Mesenchymal stem cell (in vitro differentiated cells and primary cell): ENCODE data around the gene RAB3D.
"Not testable (repeated sequence)": the region's sequence is repeated elsewhere in the genome, so short reads cannot be mapped to it uniquely, and the experiment has no call there.

Experiments used
- DNase-seq: peaks from one replicate; pipeline ENCODE4 v3.0.0-alpha.2; 2013
- H2AFZ ChIP-seq: one replicate; pipeline ENCODE4 v1.6.1; 2013; ENCODE audit warnings: low read depth, mild to moderate bottlenecking, control low read depth, inconsistent platforms, low read length, moderate library complexity
- H2AK5ac ChIP-seq: 2 replicates; pipeline ENCODE4 v1.6.1; 2013; ENCODE audit warnings: low read length, moderate library complexity, mild to moderate bottlenecking, inconsistent platforms; ENCODE audit not compliant: severe bottlenecking
- H2BK120ac ChIP-seq: one replicate; pipeline ENCODE4 v1.6.1; 2013; ENCODE audit warnings: low read depth, mild to moderate bottlenecking, inconsistent platforms, low read length, moderate library complexity
- H2BK12ac ChIP-seq, 2 experiments: one replicate each; pipeline ENCODE4 v1.6.1; 2013; ENCODE audit warnings: inconsistent platforms in 2 of 2, low read length in 2 of 2, mild to moderate bottlenecking in 2 of 2, moderate library complexity in 2 of 2, control low read depth in 1 of 2
- H2BK15ac ChIP-seq: one replicate; pipeline ENCODE4 v1.6.1; 2013; ENCODE audit warnings: mild to moderate bottlenecking, low read depth, inconsistent platforms; ENCODE audit not compliant: poor library complexity, severe bottlenecking
- H2BK5ac ChIP-seq: 2 replicates; pipeline ENCODE4 v1.6.1; 2013; ENCODE audit warnings: low read depth, mild to moderate bottlenecking, low read length, control low read depth, inconsistent platforms; ENCODE audit not compliant: poor library complexity, severe bottlenecking
- H3K14ac ChIP-seq, 2 experiments: one replicate each; pipeline ENCODE4 v1.6.1; 2013; ENCODE audit warnings: inconsistent platforms in 2 of 2, low read length in 2 of 2, control low read depth in 1 of 2, mild to moderate bottlenecking in 1 of 2, moderate library complexity in 1 of 2
- H3K18ac ChIP-seq, 2 experiments: one replicate each; pipeline ENCODE4 v1.6.1; 2013; ENCODE audit warnings: inconsistent platforms in 2 of 2, low read length in 2 of 2, control low read depth in 1 of 2, low read depth in 1 of 2, mild to moderate bottlenecking in 1 of 2
- H3K23ac ChIP-seq, 2 experiments: one replicate each; pipeline ENCODE4 v1.6.1; 2013; ENCODE audit warnings: inconsistent platforms in 2 of 2, low read length in 2 of 2, mild to moderate bottlenecking in 2 of 2, moderate library complexity in 2 of 2, control low read depth in 1 of 2
- H3K27ac ChIP-seq: 2 replicates; pipeline ENCODE4 v1.5.1; 2013; ENCODE audit warnings: mild to moderate bottlenecking, moderate library complexity, low read length, control low read depth, inconsistent platforms; ENCODE audit not compliant: poor library complexity, severe bottlenecking
- H3K27me3 ChIP-seq, 2 experiments: 2 replicates each; pipeline versions ENCODE4 v1.6.1 to v1.7.0; 2013; ENCODE audit warnings: low read length in 2 of 2, mild to moderate bottlenecking in 2 of 2, moderate library complexity in 2 of 2, control low read depth in 1 of 2, inconsistent platforms in 1 of 2; ENCODE audit not compliant: control insufficient read depth in 1 of 2, insufficient read depth in 1 of 2
- H3K36me3 ChIP-seq, 2 experiments: 2 replicates each; pipeline versions ENCODE4 v1.6.1 to v1.7.0; 2013; ENCODE audit warnings: low read length in 2 of 2, control low read depth in 1 of 2, inconsistent platforms in 1 of 2, low read depth in 1 of 2, mild to moderate bottlenecking in 1 of 2; ENCODE audit not compliant: insufficient read depth in 2 of 2, control insufficient read depth in 1 of 2
- H3K4ac ChIP-seq, 2 experiments: one replicate each; pipeline ENCODE4 v1.6.1; 2013; ENCODE audit warnings: inconsistent platforms in 2 of 2, low read length in 2 of 2, mild to moderate bottlenecking in 2 of 2, moderate library complexity in 2 of 2, control low read depth in 1 of 2, low read depth in 1 of 2
- H3K4me1 ChIP-seq: 2 replicates; pipeline ENCODE4 v1.6.1; 2013; ENCODE audit warnings: low read depth, low read length, control low read depth; ENCODE audit not compliant: control insufficient read depth, insufficient read depth
- H3K4me2 ChIP-seq: 2 replicates; pipeline ENCODE4 v1.6.1; 2013; ENCODE audit warnings: low read length, mild to moderate bottlenecking, inconsistent platforms; ENCODE audit not compliant: poor library complexity, severe bottlenecking
- H3K4me3 ChIP-seq, 2 experiments: 2 replicates each; pipeline versions ENCODE4 v1.5.1 to v1.7.0; 2013; ENCODE audit warnings: low read length in 2 of 2, mild to moderate bottlenecking in 2 of 2, control low read depth in 1 of 2, low read depth in 1 of 2; ENCODE audit not compliant: insufficient read depth in 1 of 2
- H3K79me1 ChIP-seq: replicated peaks from 2 replicates; pipeline ENCODE4 v1.6.1; 2013; ENCODE audit warnings: mild to moderate bottlenecking, control low read depth, low read length, inconsistent platforms; ENCODE audit not compliant: poor library complexity, severe bottlenecking
- H3K9ac ChIP-seq: 2 replicates; pipeline ENCODE4 v1.7.0; 2013; ENCODE audit warnings: mild to moderate bottlenecking, low read length, moderate library complexity
- H3K9me3 ChIP-seq: 2 replicates; pipeline ENCODE4 v1.7.0; 2013; ENCODE audit warnings: mild to moderate bottlenecking, low read length; ENCODE audit not compliant: control insufficient read depth
- H4K8ac ChIP-seq: one replicate; pipeline ENCODE4 v1.6.1; 2013; ENCODE audit warnings: inconsistent platforms, mild to moderate bottlenecking, low read length, moderate library complexity
- H4K91ac ChIP-seq: one replicate; pipeline ENCODE4 v1.6.1; 2013; ENCODE audit warnings: mild to moderate bottlenecking, low read length, inconsistent platforms
- WGBS: methylation state at CpG from one replicate; pipeline ENCODE4 v1.1.7; 2013; ENCODE audit warnings: mixed read lengths; 5-methylcytosine and 5-hydroxymethylcytosine counted together

The RAB3D gene

GRCh38 chr19:11379269-11379845 is 39.9 kb upstream of the RAB3D start:
- H3K36me3 ChIP-seq, H2AFZ ChIP-seq, H3K79me1 ChIP-seq, H3K4me3 ChIP-seq, H2AK5ac ChIP-seq, H4K8ac ChIP-seq, H3K9ac ChIP-seq, H3K18ac ChIP-seq, H2BK5ac ChIP-seq, H2BK15ac ChIP-seq, H3K14ac ChIP-seq, H4K91ac ChIP-seq, H3K4me2 ChIP-seq, H3K9me3 ChIP-seq, DNase-seq, H3K4ac ChIP-seq, H3K27ac ChIP-seq, H2BK120ac ChIP-seq, H2BK12ac ChIP-seq, H3K23ac ChIP-seq: not testable (repeated sequence)
- Histone ChIP-seq H3K4me1 (peaks cover 58% of the 10 kb centered on the region), H3K27me3 (peaks cover 14 to 15% of the 10 kb centered on the region in 2 experiments)
- 91% methylated on average over 13 of the region's 14 CpGs for WGBS

DNA sequence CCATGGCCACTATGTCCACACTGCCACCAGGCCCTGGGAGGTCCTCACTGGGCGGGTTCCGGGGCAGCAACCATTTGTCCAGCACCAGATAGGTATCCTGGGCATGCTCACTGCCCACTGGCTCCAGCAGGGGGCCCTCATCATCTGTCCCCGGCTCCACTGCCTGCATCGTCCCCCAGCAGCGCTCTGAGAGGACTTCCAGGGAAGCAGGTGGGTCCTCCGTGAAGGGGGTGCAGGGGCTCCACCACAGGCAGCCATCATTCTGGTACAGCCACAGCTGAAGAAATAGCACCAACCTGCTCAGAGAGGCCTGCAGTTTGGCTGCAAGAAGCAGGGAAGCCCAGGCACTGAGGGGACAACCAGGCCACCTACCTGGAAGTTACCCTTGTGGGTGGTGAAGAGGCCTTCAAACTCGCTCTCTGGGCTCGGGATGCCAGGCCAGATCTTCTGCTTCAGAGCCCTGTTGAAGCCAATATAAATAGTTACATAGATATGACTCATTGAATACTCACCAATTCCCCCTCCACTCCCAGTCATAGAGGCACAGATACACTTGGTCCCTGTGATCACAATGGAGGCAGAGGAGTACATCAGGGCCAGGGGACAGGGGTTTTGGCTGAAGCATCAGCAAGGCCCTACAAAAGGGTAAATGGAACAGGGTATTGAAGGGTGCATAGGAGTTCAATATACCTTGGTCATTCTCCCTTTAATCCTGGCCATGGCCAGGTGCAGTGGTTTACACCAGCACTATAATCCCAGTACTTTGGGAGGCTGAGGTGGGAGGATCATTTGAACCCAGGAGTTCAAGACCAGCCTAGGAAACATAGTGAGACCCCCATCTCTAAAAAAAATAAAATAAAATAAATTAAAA is 39.1 kb upstream of the RAB3D start:
- H3K9me3 ChIP-seq = no peaks in the 10 kb centered on the region
- H2BK15ac ChIP-seq = no peak overlapping the region
- H2AFZ ChIP-seq = no peak overlapping the region
- peak overlapping the region in 1 of 2 experiments; percentile 27 for H2BK12ac ChIP-seq
- peak overlapping the region in 1 of 2 experiments; percentile 55 for H3K4me3 ChIP-seq
- no peak overlapping the region for H2BK120ac ChIP-seq
- peak overlapping the region; percentile 38 for H4K8ac ChIP-seq
- 61% methylated on average over 6 of the region's 8 CpGs for WGBS
- H3K79me1 ChIP-seq = peaks cover 7% of the 10 kb centered on the region
- no peak overlapping the region for H3K4me2 ChIP-seq
- peak; percentile 79 for DNase-seq
- no peaks in the 10 kb centered on the region for H3K36me3 ChIP-seq
- H3K27me3 ChIP-seq = peaks cover 11 to 15% of the 10 kb centered on the region in 2 experiments
- H3K18ac ChIP-seq = peak overlapping the region in 1 of 2 experiments; percentile 69
- peak overlapping the region; percentile 69 for H3K27ac ChIP-seq
- H2AK5ac ChIP-seq = peak overlapping the region; percentile 34
- H3K9ac ChIP-seq = peak overlapping the region; percentile 26
- peak overlapping the region; percentile 52 for H4K91ac ChIP-seq
- peak overlapping the region in 1 of 2 experiments; percentile 62 for H3K14ac ChIP-seq
- H3K4ac ChIP-seq = peak overlapping the region in 1 of 2 experiments; percentile 44
- H3K23ac ChIP-seq = peak overlapping the region in 1 of 2 experiments; percentile 77
- H2BK5ac ChIP-seq = no peak overlapping the region
- H3K4me1 ChIP-seq = peaks cover 53% of the 10 kb centered on the region

DNA sequence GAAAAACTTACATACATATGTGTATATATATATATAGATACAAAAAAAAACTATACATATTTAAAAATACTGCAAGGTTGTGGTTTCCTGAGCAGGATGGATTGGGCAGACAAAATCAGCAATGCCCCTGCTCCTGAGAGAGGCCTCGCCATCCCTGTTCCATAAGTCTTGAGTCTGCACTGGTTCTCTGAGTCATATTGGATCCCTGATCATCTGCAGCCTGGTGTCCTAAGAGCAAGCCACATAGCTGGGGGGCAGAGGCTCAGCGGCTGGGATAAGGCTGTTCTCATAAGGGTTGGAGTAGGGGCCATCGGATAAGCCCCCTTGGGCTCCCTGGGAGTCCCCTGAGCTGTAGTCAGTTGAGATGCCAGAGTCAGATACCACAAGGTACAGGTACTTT is 38.3 kb upstream of the RAB3D start:
- H3K36me3 ChIP-seq = no peaks in the 10 kb centered on the region
- WGBS = 95% methylated on average over 3 of the region's 3 CpGs
- H3K27ac ChIP-seq = peak overlapping the region; percentile 69
- H3K9ac ChIP-seq = peak overlapping the region; percentile 26
- DNase-seq = peak; percentile 56
- peak overlapping the region in 1 of 2 experiments; percentile 69 for H3K18ac ChIP-seq
- H2AK5ac ChIP-seq = peak overlapping the region; percentile 8
- no peak overlapping the region for H4K8ac ChIP-seq
- H3K4me3 ChIP-seq = peak overlapping the region in 1 of 2 experiments; percentile 55
- H2BK12ac ChIP-seq = peak overlapping the region in 1 of 2 experiments; percentile 27
- H2BK15ac ChIP-seq = no peak overlapping the region
- peak overlapping the region; percentile 2 for H4K91ac ChIP-seq
- H3K9me3 ChIP-seq = no peaks in the 10 kb centered on the region
- no peak overlapping the region for H3K23ac ChIP-seq
- no peak overlapping the region for H3K4me2 ChIP-seq
- H2BK120ac ChIP-seq = no peak overlapping the region
- H2AFZ ChIP-seq = no peak overlapping the region
- H3K79me1 ChIP-seq = peaks cover 7% of the 10 kb centered on the region
- no peak overlapping the region for H2BK5ac ChIP-seq
- H3K4ac ChIP-seq = peak overlapping the region in 1 of 2 experiments; percentile 40
- H3K14ac ChIP-seq = no peak overlapping the region
- peaks cover 5 to 10% of the 10 kb centered on the region in 2 experiments for H3K27me3 ChIP-seq
- H3K4me1 ChIP-seq = peaks cover 47% of the 10 kb centered on the region

- Histone ChIP-seq H2AFZ (no peak overlapping the region), H3K9me3 (no peaks in the 10 kb centered on the region), H3K4me3 (peak overlapping the region in 1 of 2 experiments; percentile 55), H3K18ac (peak overlapping the region in 1 of 2 experiments; percentile 84), H3K14ac (no peak overlapping the region), H4K91ac (no peak overlapping the region), H4K8ac (peak overlapping the region; percentile 8), H3K4ac (no peak overlapping the region), H3K4me1 (peaks cover 45% of the 10 kb centered on the region), H2BK12ac (peak overlapping the region in 1 of 2 experiments; percentile 29), H3K27ac (peak overlapping the region; percentile 68), H2BK120ac (no peak overlapping the region), H2BK5ac (no peak overlapping the region), H3K4me2 (no peak overlapping the region), H2BK15ac (no peak overlapping the region), H3K9ac (peak overlapping the region; percentile 26), H2AK5ac (no peak overlapping the region), H3K36me3 (no peaks in the 10 kb centered on the region), H3K79me1 (peaks cover 7% of the 10 kb centered on the region), H3K27me3 (peaks cover 5 to 6% of the 10 kb centered on the region in 2 experiments), H3K23ac (no peak overlapping the region)
- DNase-seq = peak; percentile 78
Observed at GRCh38 chr19:11377237-11377636, 37.8 kb upstream of the RAB3D start.
